Esophagus (tissue), 2 donors: Measurements from ENCODE around the gene SIPA1. TPM values are rescaled to one million over a fixed set of nuclear protein-coding genes. Genes with fewer than 3 reads are reported as not detected.
"Not testable (repeated sequence)": the region's sequence is repeated elsewhere in the genome, so short reads cannot be mapped to it uniquely, and the experiment has no call there.

Experiments used
- H3K27ac ChIP-seq, 2 donors: one replicate each; pipeline ENCODE4 v1.5.1; 2013; ENCODE audit warnings: low read depth in 2 of 2, mild to moderate bottlenecking in 2 of 2, inconsistent platforms in 1 of 2, low read length in 1 of 2, moderate library complexity in 1 of 2
- H3K27me3 ChIP-seq, 2 donors: one replicate each; pipeline ENCODE4 v1.6.1; 2013; ENCODE audit warnings: low read length in 2 of 2, control low read depth in 1 of 2, mild to moderate bottlenecking in 1 of 2; ENCODE audit not compliant: insufficient read depth in 2 of 2, control insufficient read depth in 1 of 2
- H3K36me3 ChIP-seq, 2 donors: one replicate each; pipeline ENCODE4 v1.6.1; 2013; ENCODE audit warnings: low read length in 1 of 2; ENCODE audit not compliant: control insufficient read depth in 2 of 2, insufficient read depth in 2 of 2
- H3K4me1 ChIP-seq, 2 donors: one replicate each; pipeline ENCODE4 v1.6.1; 2013; ENCODE audit warnings: low read length in 1 of 2; ENCODE audit not compliant: control insufficient read depth in 2 of 2, insufficient read depth in 2 of 2
- H3K4me3 ChIP-seq, 2 donors: one replicate each; pipeline ENCODE4 v1.5.1; 2013; ENCODE audit warnings: low read length in 2 of 2, mild to moderate bottlenecking in 2 of 2, low read depth in 1 of 2, moderate library complexity in 1 of 2
- H3K9me3 ChIP-seq, 2 donors: one replicate each; pipeline ENCODE4 v1.6.1; 2013; ENCODE audit warnings: mild to moderate bottlenecking in 2 of 2, low read depth in 1 of 2, low read length in 1 of 2, moderate library complexity in 1 of 2; ENCODE audit not compliant: control insufficient read depth in 2 of 2, insufficient read depth in 1 of 2
- WGBS, 2 donors: extraction: QIAGEN DNeasy Blood & Tissue Kit; methylation state at CpG; one replicate each; pipeline ENCODE4 v1.1.7; 2013; 5-methylcytosine and 5-hydroxymethylcytosine counted together
- polyA plus RNA-seq, 2 donors: library from polyadenylated mRNA; stranded (reverse); fragments of 200-250 nt; gene quantifications; one replicate each; pipeline ENCODE4 v1.2.3, GENCODE V29; 2013
- donor health status: healthy with polysubstance abuse.
- donor health status: Bipolar disorder and iron deficiency.

The SIPA1 gene
- polyA plus RNA-seq, 2 donors, result 22.8 to 32.5 TPM

DNA sequence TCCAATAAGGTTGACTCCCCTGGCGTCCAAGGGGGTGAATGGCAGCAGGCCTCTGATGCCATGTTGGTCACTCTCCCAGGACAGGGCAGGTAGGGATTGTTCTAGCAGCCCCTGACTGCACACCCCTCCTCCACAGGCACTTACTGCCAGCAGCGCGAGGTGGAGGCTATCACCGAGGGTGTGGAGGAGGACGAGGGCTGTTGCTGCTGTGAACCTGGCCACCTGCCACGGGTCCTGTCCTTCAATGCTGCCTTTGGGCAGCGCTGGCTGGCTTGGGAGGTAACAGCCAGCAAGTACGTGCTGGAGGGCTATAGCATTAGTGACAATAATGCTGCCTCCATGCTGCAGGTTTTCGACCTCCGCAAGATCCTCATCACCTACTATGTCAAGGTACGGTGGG lies 7.7 kb upstream of the SIPA1 start:
- 84 to 91% methylated on average over 11 of the region's 11 CpGs for WGBS, 2 donors

DNA sequence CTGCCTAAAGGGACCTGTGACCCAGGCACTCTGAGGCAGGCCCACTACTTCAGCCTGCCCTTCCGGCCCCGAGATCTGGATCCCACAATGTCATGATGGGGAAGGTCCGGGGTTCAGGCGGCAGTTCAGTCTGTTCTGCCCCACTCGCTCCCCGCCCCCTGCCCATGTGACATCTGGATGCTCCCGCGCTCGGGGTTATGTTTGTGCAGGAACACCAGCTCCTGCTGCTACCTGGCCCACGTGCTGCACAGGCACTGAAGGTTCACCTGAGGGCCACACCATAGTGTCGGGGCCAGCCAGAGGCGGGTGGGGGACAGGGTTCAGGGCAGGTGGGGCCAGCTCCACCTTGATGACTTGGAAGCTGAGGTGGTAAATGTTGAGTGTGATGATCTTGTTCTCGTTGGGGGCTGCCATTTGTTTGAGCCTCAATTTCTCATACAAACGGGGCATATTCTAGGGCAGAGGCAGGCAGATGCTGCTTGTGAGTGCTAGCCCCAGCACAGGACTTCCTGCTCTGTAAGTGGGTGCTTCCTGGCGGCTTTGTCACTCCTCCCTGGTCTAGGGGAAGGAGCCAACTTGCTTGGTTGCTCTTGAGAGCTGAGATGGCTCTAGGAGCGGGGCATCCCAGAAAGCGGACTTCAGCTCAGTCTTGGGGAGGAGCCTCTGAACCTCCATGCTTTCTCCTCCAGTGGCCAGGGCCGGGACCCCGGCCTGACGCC lies 4.4 kb upstream of the SIPA1 start:
- Histone ChIP-seq H3K27ac (no peak overlapping the region), H3K4me3 (no peak overlapping the region), H3K36me3 (peaks cover 21 to 65% of the 10 kb centered on the region in 2 donors), H3K27me3 (no peaks in the 10 kb centered on the region), H3K4me1 (peaks cover 5 to 6% of the 10 kb centered on the region in 2 donors), H3K9me3 (no peaks in the 10 kb centered on the region)
- WGBS, 2 donors, result 80 to 83% methylated on average over 20 of the region's 20 CpGs

More for the DNA sequence above, 7.7 kb upstream of the SIPA1 start:
- Histone ChIP-seq H3K4me3 (no peak overlapping the region), H3K9me3 (no peaks in the 10 kb centered on the region), H3K36me3 (peaks cover 22 to 72% of the 10 kb centered on the region in 2 donors), H3K27ac (no peak overlapping the region), H3K4me1 (peaks cover 0 to 4% of the 10 kb centered on the region in 2 donors), H3K27me3 (no peaks in the 10 kb centered on the region)

DNA sequence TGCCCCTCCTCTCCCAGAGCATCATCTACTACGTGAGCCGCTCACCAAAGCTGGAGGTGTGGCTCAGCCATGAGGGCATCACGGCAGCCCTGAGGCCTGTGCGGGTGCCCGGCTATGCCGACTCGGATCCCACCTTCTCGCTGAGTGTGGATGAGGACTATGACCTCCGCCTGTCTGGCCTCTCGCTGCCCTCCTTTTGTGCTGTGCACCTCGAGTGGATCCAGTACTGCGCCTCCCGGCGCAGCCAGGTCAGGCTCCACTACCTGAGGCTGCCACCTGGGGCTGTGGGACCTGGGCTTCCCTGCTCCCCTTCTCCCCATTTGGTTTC lies 3.8 kb upstream of the SIPA1 start:
- Histone ChIP-seq H3K27me3 (no peaks in the 10 kb centered on the region), H3K9me3 (no peaks in the 10 kb centered on the region), H3K27ac (no peak overlapping the region), H3K4me3 (no peak overlapping the region), H3K4me1 (peaks cover 5 to 6% of the 10 kb centered on the region in 2 donors), H3K36me3 (peaks cover 17 to 61% of the 10 kb centered on the region in 2 donors)
- WGBS, 2 donors, result 88 to 92% methylated on average over 14 of the region's 14 CpGs

DNA sequence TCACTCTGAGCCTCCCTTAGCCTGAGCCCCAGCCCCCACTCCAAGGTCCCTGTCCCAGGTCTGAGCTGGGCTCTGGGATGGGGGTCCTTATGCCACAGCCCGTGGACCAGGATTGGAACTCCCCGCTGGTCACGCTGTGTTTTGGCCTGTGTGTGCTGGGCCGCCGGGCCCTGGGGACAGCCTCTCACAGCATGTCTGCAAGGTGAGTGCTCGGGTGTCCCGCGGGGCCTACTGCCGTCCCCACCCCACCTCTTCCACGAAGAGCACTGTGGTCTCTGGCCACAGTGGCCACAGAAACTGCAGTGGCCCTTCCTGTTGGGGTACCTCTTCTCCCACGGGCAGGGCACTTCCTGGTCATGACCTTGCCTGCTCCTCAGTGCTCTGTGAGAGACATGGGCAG lies 3.5 kb upstream of the SIPA1 start:
- no peaks in the 10 kb centered on the region for H3K9me3 ChIP-seq
- H3K27ac ChIP-seq, result no peak overlapping the region
- peaks cover 17 to 57% of the 10 kb centered on the region in 2 donors for H3K36me3 ChIP-seq
- no peaks in the 10 kb centered on the region for H3K27me3 ChIP-seq
- H3K4me3 ChIP-seq, result no peak overlapping the region
- peaks cover 5 to 6% of the 10 kb centered on the region in 2 donors for H3K4me1 ChIP-seq
- 91 to 94% methylated on average over 11 of the region's 11 CpGs for WGBS, 2 donors

DNA sequence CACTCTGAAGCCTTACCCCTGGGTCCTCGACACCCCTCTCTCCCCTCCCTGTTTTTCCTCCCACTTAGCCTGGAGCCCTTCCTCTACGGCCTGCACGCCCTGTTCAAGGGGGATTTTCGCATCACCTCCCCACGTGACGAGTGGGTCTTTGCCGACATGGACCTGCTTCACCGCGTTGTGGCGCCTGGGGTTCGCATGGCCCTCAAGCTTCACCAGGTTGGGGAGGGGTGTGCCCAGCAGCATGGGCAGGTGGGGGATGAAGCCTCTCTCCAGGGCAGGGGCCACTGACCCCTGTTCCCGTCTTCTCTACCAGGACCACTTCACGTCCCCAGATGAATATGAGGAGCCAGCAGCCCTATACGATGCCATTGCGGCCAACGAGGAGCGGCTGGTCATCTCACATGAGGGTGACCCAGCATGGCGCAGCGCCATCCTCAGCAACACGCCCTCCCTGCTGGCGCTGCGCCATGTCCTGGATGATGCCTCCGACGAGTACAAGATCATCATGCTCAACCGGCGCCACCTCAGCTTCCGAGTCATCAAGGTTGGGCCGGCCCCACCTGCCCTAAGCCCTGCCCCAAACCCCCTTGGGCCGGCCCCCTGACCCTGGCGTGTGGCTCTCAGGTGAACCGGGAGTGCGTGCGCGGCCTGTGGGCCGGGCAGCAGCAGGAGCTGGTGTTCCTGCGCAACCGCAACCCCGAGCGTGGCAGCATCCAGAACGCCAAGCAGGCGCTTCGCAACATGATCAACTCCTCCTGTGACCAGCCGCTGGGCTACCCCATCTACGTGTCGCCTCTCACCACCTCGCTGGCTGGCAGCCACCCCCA lies 2.8 kb upstream of the SIPA1 start:
- Histone ChIP-seq H3K4me3 (no peak overlapping the region), H3K27me3 (no peaks in the 10 kb centered on the region), H3K4me1 (peaks cover 8 to 9% of the 10 kb centered on the region in 2 donors), H3K9me3 (no peaks in the 10 kb centered on the region), H3K36me3 (peaks cover 13 to 51% of the 10 kb centered on the region in 2 donors), H3K27ac (no peak overlapping the region)
- WGBS, 2 donors, result 88 to 91% methylated on average over 46 of the region's 46 CpGs

DNA sequence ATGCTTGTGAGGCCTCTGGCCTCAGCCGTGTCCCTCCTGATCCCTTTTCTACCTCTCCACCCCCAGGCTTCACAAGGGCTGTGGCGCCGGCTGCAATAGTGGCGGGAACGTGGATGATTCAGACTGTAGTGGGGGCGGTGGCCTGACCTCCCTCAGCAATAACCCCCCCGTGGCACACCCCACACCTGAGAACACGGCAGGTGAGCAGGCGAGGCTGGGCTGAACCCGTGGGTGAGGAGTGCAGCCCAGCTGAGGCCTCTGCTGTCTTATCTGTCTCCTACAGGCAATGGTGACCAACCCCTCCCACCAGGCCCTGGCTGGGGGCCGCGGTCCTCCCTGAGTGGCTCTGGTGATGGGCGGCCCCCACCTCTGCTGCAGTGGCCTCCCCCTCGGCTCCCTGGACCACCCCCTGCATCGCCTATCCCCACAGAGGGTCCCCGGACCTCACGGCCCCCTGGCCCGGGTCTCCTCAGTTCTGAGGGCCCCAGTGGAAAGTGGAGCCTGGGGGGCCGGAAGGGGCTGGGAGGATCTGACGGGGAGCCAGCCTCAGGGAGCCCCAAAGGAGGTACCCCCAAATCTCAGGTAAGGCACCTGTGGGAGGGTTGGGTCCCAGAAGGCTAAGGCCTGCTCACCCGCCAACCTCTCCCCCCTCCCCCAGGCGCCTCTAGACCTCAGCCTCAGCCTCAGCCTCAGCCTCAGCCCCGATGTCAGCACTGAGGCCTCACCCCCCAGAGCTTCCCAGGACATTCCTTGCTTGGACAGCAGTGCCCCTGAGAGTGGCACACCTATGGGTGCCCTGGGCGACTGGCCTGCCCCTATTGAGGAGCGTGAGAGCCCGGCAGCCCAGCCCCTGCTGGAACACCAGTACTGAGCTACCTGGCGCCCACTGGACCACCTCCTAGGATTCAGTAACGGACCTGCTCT lies 1.5 kb upstream of the SIPA1 start:
- H3K4me1 ChIP-seq, result peaks cover 8 to 9% of the 10 kb centered on the region in 2 donors
- H3K9me3 ChIP-seq, result no peaks in the 10 kb centered on the region
- no peak overlapping the region for H3K4me3 ChIP-seq
- no peak overlapping the region for H3K27ac ChIP-seq
- H3K36me3 ChIP-seq, result peaks cover 4 to 42% of the 10 kb centered on the region in 2 donors
- WGBS, 2 donors, result 87 to 91% methylated on average over 25 to 28 of the region's 28 CpGs
- no peaks in the 10 kb centered on the region for H3K27me3 ChIP-seq

DNA sequence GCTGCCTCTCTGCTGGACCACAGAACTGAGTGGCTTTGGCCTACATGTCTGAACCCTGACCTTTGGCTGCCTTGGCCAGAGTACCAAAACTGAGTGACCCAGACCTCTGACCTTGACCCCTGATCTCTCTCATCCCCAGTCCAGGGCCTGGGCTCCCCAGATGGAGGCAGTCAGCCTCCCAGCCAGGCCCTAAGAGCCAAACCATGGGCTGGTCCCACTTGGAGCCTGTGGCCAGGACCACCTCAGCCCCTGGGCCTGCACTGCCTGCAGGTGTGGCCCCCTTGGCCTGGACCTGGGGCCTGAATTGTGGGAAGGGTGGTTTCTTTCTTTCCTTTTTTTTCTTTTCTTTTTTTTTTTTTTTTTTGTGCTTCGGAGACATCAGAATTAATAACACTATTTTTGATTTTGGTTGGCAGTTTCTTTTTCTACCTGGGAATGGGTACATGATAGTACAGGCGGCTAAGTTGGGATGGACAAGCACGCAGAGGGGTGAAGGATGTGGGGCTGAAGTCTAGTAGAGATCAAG lies 806 bp upstream of the SIPA1 start:
- Histone ChIP-seq H3K4me1 (peaks cover 8 to 12% of the 10 kb centered on the region in 2 donors), H3K9me3 (no peaks in the 10 kb centered on the region), H3K36me3 (peaks cover 4 to 36% of the 10 kb centered on the region in 2 donors), H3K27me3 (no peaks in the 10 kb centered on the region), H3K4me3 (peak overlapping the region in 1 of 2 donors; percentile 2), H3K27ac (peak overlapping the region; percentile 47 to 94)
- 85 to 88% methylated on average over 3 of the region's 3 CpGs for WGBS, 2 donors

DNA sequence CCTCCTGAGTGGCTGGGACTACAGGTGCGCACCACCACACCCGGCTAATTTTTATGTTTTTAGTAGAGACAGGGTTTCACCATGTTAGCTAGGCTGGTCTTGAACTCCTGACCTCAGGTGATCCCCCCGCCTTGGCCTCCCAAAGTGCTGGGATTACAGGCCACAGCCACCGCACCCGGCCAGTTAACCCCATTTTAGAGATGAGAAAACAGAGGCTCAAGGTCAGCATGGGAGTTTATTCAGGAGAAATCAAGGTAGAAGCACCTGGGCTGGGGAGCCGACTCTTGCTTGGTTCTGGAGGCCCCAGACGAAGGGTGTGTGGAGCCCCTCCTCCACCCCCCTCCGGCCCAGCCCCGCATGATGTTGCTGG lies 1.3 kb downstream of the SIPA1 start:
- not testable (repeated sequence) for H3K4me3 ChIP-seq, H3K9me3 ChIP-seq, H3K27me3 ChIP-seq
- Histone ChIP-seq H3K27ac (peak overlapping the region in 1 of 2 donors; percentile 76), H3K36me3 (peaks cover 4 to 29% of the 10 kb centered on the region in 2 donors), H3K4me1 (peaks cover 8 to 16% of the 10 kb centered on the region in 2 donors)
- 80 to 89% methylated on average over 9 of the region's 9 CpGs for WGBS, 2 donors
